IMR-90 (cell line): ENCODE measurements around the gene RPL21.

Experiments
- CTCF ChIP-seq: conservative IDR thresholded peaks from 2 replicates; pipeline ENCODE4 v1.5.1; 2012; ENCODE audit warnings: mild to moderate bottlenecking, low read depth, low read length, improper control_type of control experiment
- MAFK ChIP-seq: IDR thresholded peaks from 2 replicates; pipeline ENCODE4 v1.6.1; 2012; ENCODE audit warnings: low read depth, low read length, improper control_type of control experiment
- MXI1 ChIP-seq: IDR thresholded peaks from 2 replicates; pipeline ENCODE4 v1.6.1; 2012; ENCODE audit warnings: low read depth, mild to moderate bottlenecking, low read length, moderate library complexity, borderline replicate concordance
- POLR2A ChIP-seq: IDR thresholded peaks from 2 replicates; pipeline ENCODE4 v1.6.1; 2012; ENCODE audit warnings: mild to moderate bottlenecking, low read depth, low read length

GRCh38 chr13:27242702-27243101 lies 8.7 kb upstream of the RPL21 start:
- TF ChIP-seq POLR2A: no peak
- no peak for TF ChIP-seq MAFK
- TF ChIP-seq CTCF: no peak
- TF ChIP-seq MXI1: no peak
